SK-N-MC (cell line): ENCODE results near the gene SENP2.
A peak's percentile ranks its signal among the peaks of the same experiment; 100 is the strongest.

Experiments used
- DNase-seq: peaks from one replicate; pipeline ENCODE4 v3.0.0-alpha.2; 2011; ENCODE audit warnings: low read depth, low spot score
- H3K27ac ChIP-seq: fragments of 200-600 bp; sonication (generic); 2 replicates; pipeline ENCODE4 v1.5.1; 2016; ENCODE audit warnings: mixed run types
- H3K36me3 ChIP-seq: fragments of 200-600 bp; sonication (generic); 2 replicates; pipeline ENCODE4 v1.6.1; 2017; ENCODE audit warnings: antibody characterized with exemption, low read length, mixed read lengths; ENCODE audit not compliant: insufficient read depth
- H3K4me3 ChIP-seq: fragments of 200-600 bp; sonication (generic); 2 replicates; pipeline ENCODE4 v1.5.1; 2016
- H3K9ac ChIP-seq: fragments of 200-600 bp; sonication (generic); 2 replicates; pipeline ENCODE4 v1.8.0; 2017; ENCODE audit warnings: mixed run types, mixed read lengths; ENCODE audit not compliant: insufficient read length
- H3K9me3 ChIP-seq: fragments of 200-600 bp; sonication (generic); 2 replicates; pipeline ENCODE4 v1.6.1; 2017; ENCODE audit warnings: low read depth, mild to moderate bottlenecking, antibody characterized with exemption, low read length, moderate library complexity, mixed read lengths
- EZH2 ChIP-seq: fragments of 200-600 bp; sonication (generic); IDR thresholded peaks from one replicate; pipeline ENCODE4 v1.6.1; 2017; ENCODE audit warnings: antibody characterized with exemption
- FOXP2 ChIP-seq: optimal IDR thresholded peaks from 2 replicates; pipeline ENCODE3; 2011; ENCODE audit warnings: mild to moderate bottlenecking, moderate library complexity; ENCODE audit not compliant: insufficient read depth; ENCODE audit errors: extremely low read length, control extremely low read depth
- POLR2AphosphoS5 ChIP-seq: IDR thresholded peaks from 2 replicates; pipeline ENCODE4 v1.6.1; 2012; ENCODE audit warnings: mild to moderate bottlenecking, low read depth, low read length, borderline replicate concordance

SENP2 gene

DNA sequence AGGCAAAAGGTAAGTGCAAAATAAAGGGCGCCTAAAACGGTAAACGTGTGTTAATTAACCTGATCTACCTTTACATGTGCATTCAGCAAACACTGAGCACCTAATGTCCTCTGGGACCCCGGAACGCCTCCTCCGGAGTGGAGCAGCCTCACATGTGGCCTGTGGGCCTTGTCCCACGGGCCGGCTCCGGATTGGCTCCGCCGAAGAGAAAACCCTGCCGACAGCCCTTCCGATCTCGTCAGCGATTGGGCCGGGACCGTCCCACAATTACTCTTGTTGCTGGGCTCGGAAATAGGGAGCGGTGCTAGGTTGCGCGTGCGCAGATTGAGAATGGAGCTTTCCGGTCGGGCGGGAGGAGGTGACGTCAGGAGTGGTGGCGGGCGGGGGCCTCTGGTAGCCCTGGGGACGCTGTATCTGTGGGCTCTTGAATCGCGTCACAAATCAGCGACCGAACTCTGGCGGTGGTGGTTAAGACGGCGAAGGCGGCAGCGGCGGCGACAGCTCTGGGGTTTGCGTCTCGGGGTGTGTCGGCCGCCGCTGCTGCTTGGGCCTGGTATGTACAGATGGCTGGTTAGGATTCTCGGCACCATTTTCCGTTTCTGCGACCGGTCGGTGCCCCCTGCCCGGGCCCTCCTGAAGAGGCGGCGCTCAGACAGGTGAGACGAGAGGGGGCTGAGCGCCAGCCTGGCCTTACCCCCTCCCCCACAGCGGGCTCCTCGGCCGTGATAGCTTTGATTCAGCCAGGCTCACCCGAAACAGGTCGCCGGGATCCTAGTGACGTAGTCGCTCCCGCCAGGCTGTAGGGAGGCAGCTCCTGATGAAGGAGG lies at the start of gene SENP2:
Gene SENP2 (plus strand): TSS at position 437 of the 827 bp plus-strand sequence. CDS start 119 bp downstream, at position 556.
- Histone ChIP-seq H3K9me3 (no peaks in the 10 kb centered on the region), H3K36me3 (no peaks in the 10 kb centered on the region), H3K27ac (peak within 1 kb of the TSS; percentile 62), H3K9ac (peak within 1 kb of the TSS; percentile 93), H3K4me3 (peak within 1 kb of the TSS; percentile 96)
- peak; percentile 99 for DNase-seq
- TF ChIP-seq POLR2AphosphoS5 (peak; percentile 86), FOXP2 (peak; percentile 73), EZH2 (no peak)

- TF ChIP-seq EZH2 (no peak), POLR2AphosphoS5 (peak; percentile 31; the same call in 1 of the 2 replicates), FOXP2 (no peak)
- H3K27ac ChIP-seq, result peak overlapping the region; percentile 88
- H3K9ac ChIP-seq, result peak overlapping the region; percentile 35
- no peaks in the 10 kb centered on the region for H3K36me3 ChIP-seq
- no peaks in the 10 kb centered on the region for H3K9me3 ChIP-seq
- DNase-seq, result peak; percentile 99
- peak overlapping the region; percentile 68 for H3K4me3 ChIP-seq
These were observed 48.6 kb upstream of the SENP2 start for GRCh38 chr3:185537369-185537970.

DNA sequence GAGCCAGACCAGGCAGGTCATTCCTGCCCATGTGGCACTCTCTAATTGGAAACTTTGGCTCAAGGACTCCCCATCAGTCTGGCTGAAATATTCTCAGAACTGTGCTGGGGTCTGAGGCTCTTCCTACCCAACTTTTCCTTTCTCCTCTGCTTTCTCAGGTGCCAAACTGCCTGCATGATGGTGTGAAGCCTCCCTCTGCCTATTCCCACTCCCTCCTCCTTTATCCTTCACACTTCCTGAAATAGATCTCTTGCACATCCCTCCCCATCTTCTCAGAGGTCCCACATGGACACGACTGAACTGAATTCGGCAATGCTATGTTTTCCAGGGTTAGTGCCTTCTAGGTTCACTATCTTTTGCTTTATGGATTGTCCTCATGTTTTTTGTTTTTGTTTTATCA lies 46.2 kb upstream of the SENP2 start:
- Histone ChIP-seq H3K9ac (no peak overlapping the region), H3K36me3 (no peaks in the 10 kb centered on the region), H3K9me3 (no peaks in the 10 kb centered on the region), H3K4me3 (no peak overlapping the region), H3K27ac (no peak overlapping the region)
- no peak for DNase-seq
- no peak for TF ChIP-seq FOXP2
- no peak for TF ChIP-seq EZH2

GRCh38 chr3:185540695-185541094 lies 45.4 kb upstream of the SENP2 start:
- Histone ChIP-seq H3K9me3 (no peaks in the 10 kb centered on the region), H3K9ac (no peak overlapping the region), H3K27ac (no peak overlapping the region), H3K4me3 (no peak overlapping the region), H3K36me3 (no peaks in the 10 kb centered on the region)
- TF ChIP-seq EZH2 (no peak), FOXP2 (no peak), POLR2AphosphoS5 (no peak)
- no peak for DNase-seq

GRCh38 chr3:185549122-185549521 lies 37.0 kb upstream of the SENP2 start:
- H3K9ac ChIP-seq, result no peak overlapping the region
- H3K27ac ChIP-seq, result peak overlapping the region; percentile 87
- no peaks in the 10 kb centered on the region for H3K36me3 ChIP-seq
- DNase-seq, result peak; percentile 71
- H3K9me3 ChIP-seq, result no peaks in the 10 kb centered on the region
- TF ChIP-seq EZH2 (no peak), FOXP2 (no peak), POLR2AphosphoS5 (no peak)
- peak overlapping the region; percentile 44; the same call in 1 of the 2 replicates for H3K4me3 ChIP-seq

- Histone ChIP-seq H3K4me3 (peak overlapping the region; percentile 44), H3K36me3 (no peaks in the 10 kb centered on the region), H3K27ac (peak overlapping the region; percentile 87), H3K9ac (no peak overlapping the region), H3K9me3 (no peaks in the 10 kb centered on the region)
- TF ChIP-seq POLR2AphosphoS5 (no peak), FOXP2 (no peak), EZH2 (no peak)
- peak; percentile 61 for DNase-seq
These were observed 36.4 kb upstream of the SENP2 start for GRCh38 chr3:185549651-185550111.

GRCh38 chr3:185552358-185552877 lies 33.7 kb upstream of the SENP2 start, which contains the start of gene LIPH:
Gene LIPH, minus strand, starts transcription at chr3:185552588. Its CDS starts 117 bp downstream, at chr3:185552471.
- H3K9me3 ChIP-seq, result no peaks in the 10 kb centered on the region
- peak within 1 kb of the TSS; percentile 69 for H3K27ac ChIP-seq
- TF ChIP-seq POLR2AphosphoS5, result peak; percentile 22; the same call in 1 of the 2 replicates
- no peak for TF ChIP-seq EZH2
- H3K9ac ChIP-seq, result peak within 1 kb of the TSS; percentile 61
- no peaks in the 10 kb centered on the region for H3K36me3 ChIP-seq
- H3K4me3 ChIP-seq, result peak within 1 kb of the TSS; percentile 67
- peak; percentile 65 for DNase-seq

DNA sequence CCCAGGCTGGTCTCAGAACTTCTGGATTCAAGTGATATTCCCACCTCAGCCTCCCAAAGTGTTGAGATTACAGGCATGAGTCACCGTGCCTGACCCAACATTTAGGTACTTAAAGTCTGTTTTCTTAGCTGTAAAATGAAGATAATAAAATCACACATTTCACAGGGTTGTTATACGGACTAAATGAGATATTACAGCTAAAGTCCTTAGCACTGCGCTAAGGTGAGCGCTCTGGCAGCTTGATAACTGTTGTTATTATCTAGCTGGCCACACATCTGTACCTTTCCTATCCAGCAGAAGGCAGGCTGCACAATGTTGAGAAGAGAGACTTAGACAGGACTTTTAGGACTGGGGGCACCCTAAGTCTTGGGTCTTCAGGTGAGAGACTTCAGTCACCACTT lies 31.0 kb upstream of the SENP2 start:
- H3K4me3 ChIP-seq, result no peak overlapping the region
- no peak overlapping the region for H3K27ac ChIP-seq
- H3K9ac ChIP-seq, result no peak overlapping the region
- no peak for DNase-seq
- TF ChIP-seq EZH2 (no peak), FOXP2 (no peak), POLR2AphosphoS5 (no peak)
- no peaks in the 10 kb centered on the region for H3K9me3 ChIP-seq
- H3K36me3 ChIP-seq, result no peaks in the 10 kb centered on the region
